OCI-LY3 (cell line): ENCODE results near the gene NCEH1.

Source experiments
- H2AFZ ChIP-seq: fragments of 200-600, 300-600 bp; shearing (Covaris generic); 2 replicates; pipeline ENCODE4 v1.6.0; 2014; ENCODE audit warnings: antibody characterized with exemption, low read depth, low read length
- H3K27ac ChIP-seq: fragments of 200-600, 300-600 bp; sonication (generic); 2 replicates; pipeline ENCODE4 v1.5.1; 2014; ENCODE audit warnings: mild to moderate bottlenecking, low read length, moderate library complexity, mixed read lengths
- H3K27me3 ChIP-seq: fragments of 200-600, 300-600 bp; sonication (generic); 2 replicates; pipeline ENCODE4 v1.6.1; 2014; ENCODE audit warnings: low read depth, low read length, mixed read lengths
- H3K36me3 ChIP-seq: fragments of 200-600, 300-600 bp; sonication (generic); replicated peaks from 2 replicates; pipeline ENCODE3; 2014; ENCODE audit warnings: low read depth, low read length, mixed read lengths
- H3K4me1 ChIP-seq: fragments of 300-600, 200-600 bp; sonication (generic); 2 replicates; pipeline ENCODE4 v1.6.1; 2014; ENCODE audit warnings: low read length, mixed read lengths
- H3K4me2 ChIP-seq: fragments of 200-600, 300-600 bp; sonication (generic); 2 replicates; pipeline ENCODE4 v1.6.1; 2014; ENCODE audit warnings: low read length, mixed read lengths
- H3K4me3 ChIP-seq: fragments of 300-600, 200-600 bp; sonication (generic); 2 replicates; pipeline ENCODE4 v1.5.1; 2014; ENCODE audit warnings: antibody characterized with exemption, mild to moderate bottlenecking, low read length, moderate library complexity
- H3K79me2 ChIP-seq: fragments of 300-600, 200-600 bp; shearing (Covaris generic); 2 replicates; pipeline ENCODE4 v1.6.1; 2014; ENCODE audit warnings: mild to moderate bottlenecking, low read length, mixed read lengths
- H3K9ac ChIP-seq: fragments of 300-600, 200-600 bp; shearing (Covaris generic); 2 replicates; pipeline ENCODE4 v1.6.0; 2014; ENCODE audit warnings: mild to moderate bottlenecking, low read length, moderate library complexity
- H3K9me3 ChIP-seq: fragments of 200-600, 300-600 bp; shearing (Covaris generic); 2 replicates; pipeline ENCODE4 v1.6.1; 2014; ENCODE audit warnings: low read length, mixed read lengths; ENCODE audit not compliant: insufficient read depth
- H4K20me1 ChIP-seq: fragments of 200-600, 300-600 bp; sonication (generic); 2 replicates; pipeline ENCODE4 v1.6.1; 2016; ENCODE audit warnings: low read length, mixed read lengths; ENCODE audit not compliant: insufficient read depth
- CTCF ChIP-seq: fragments of 200-600, 300-600 bp; sonication (generic); IDR thresholded peaks from 2 replicates; pipeline ENCODE4 v1.5.1; 2014; ENCODE audit warnings: antibody characterized with exemption, low read length, low read depth
- EZH2phosphoT487 ChIP-seq: fragments of 200-600 bp; shearing (Covaris generic); IDR thresholded peaks from 2 replicates; pipeline ENCODE4 v1.6.1; 2018; ENCODE audit warnings: antibody characterized with exemption, mixed run types, low read depth

NCEH1 gene

GRCh38 chr3:172609750-172610149 lies 101.1 kb downstream of the NCEH1 start:
- no peaks in the 10 kb centered on the region for H3K79me2 ChIP-seq
- H3K9me3 ChIP-seq: no peaks in the 10 kb centered on the region
- no peak overlapping the region for H3K9ac ChIP-seq
- no peak overlapping the region for H3K4me2 ChIP-seq
- peaks cover 9% of the 10 kb centered on the region for H3K4me1 ChIP-seq
- H3K27ac ChIP-seq: no peak overlapping the region
- no peak overlapping the region for H3K4me3 ChIP-seq
- H3K27me3 ChIP-seq: no peaks in the 10 kb centered on the region
- no peak overlapping the region for H2AFZ ChIP-seq
- TF ChIP-seq CTCF: no peak
- no peak for TF ChIP-seq EZH2phosphoT487
- no peaks in the 10 kb centered on the region for H4K20me1 ChIP-seq
- no peaks in the 10 kb centered on the region for H3K36me3 ChIP-seq

- no peaks in the 10 kb centered on the region for H3K36me3 ChIP-seq
- H3K9ac ChIP-seq: no peak overlapping the region
- no peak overlapping the region for H3K4me2 ChIP-seq
- H3K27me3 ChIP-seq: no peaks in the 10 kb centered on the region
- peaks cover 9% of the 10 kb centered on the region for H3K4me1 ChIP-seq
- no peak overlapping the region for H3K27ac ChIP-seq
- no peaks in the 10 kb centered on the region for H3K79me2 ChIP-seq
- H3K4me3 ChIP-seq: no peak overlapping the region
- no peak overlapping the region for H2AFZ ChIP-seq
- no peaks in the 10 kb centered on the region for H4K20me1 ChIP-seq
- no peaks in the 10 kb centered on the region for H3K9me3 ChIP-seq
- no peak for TF ChIP-seq EZH2phosphoT487
- TF ChIP-seq CTCF: no peak
Observed at GRCh38 chr3:172608575-172608974, 102.3 kb downstream of the NCEH1 start.

- Histone ChIP-seq H3K9ac (no peak overlapping the region), H4K20me1 (no peaks in the 10 kb centered on the region), H3K4me1 (peaks cover 9% of the 10 kb centered on the region), H2AFZ (no peak overlapping the region), H3K4me3 (no peak overlapping the region), H3K27ac (no peak overlapping the region), H3K27me3 (no peaks in the 10 kb centered on the region), H3K79me2 (no peaks in the 10 kb centered on the region), H3K4me2 (no peak overlapping the region), H3K36me3 (no peaks in the 10 kb centered on the region), H3K9me3 (no peaks in the 10 kb centered on the region)
- TF ChIP-seq EZH2phosphoT487 (no peak), CTCF (no peak)
Observed at GRCh38 chr3:172607305-172608121, 103.4 kb downstream of the NCEH1 start.

GRCh38 chr3:172606021-172606420 lies 104.8 kb downstream of the NCEH1 start:
- TF ChIP-seq EZH2phosphoT487: no peak
- TF ChIP-seq CTCF: no peak
- H3K27ac ChIP-seq: no peak overlapping the region
- H3K4me1 ChIP-seq: peaks cover 9% of the 10 kb centered on the region
- H3K36me3 ChIP-seq: no peaks in the 10 kb centered on the region
- H3K27me3 ChIP-seq: no peaks in the 10 kb centered on the region
- no peak overlapping the region for H3K9ac ChIP-seq
- no peak overlapping the region for H3K4me3 ChIP-seq
- no peak overlapping the region for H2AFZ ChIP-seq
- H3K4me2 ChIP-seq: no peak overlapping the region
- no peaks in the 10 kb centered on the region for H4K20me1 ChIP-seq
- H3K79me2 ChIP-seq: no peaks in the 10 kb centered on the region
- no peaks in the 10 kb centered on the region for H3K9me3 ChIP-seq
